Loucy (cell line): ENCODE data around the gene PACRG.

Experiments used
- H2AFZ ChIP-seq: fragments of 200-600 bp; sonication (generic); 2 replicates; pipeline ENCODE4 v1.6.0; 2016; ENCODE audit warnings: antibody characterized with exemption, mild to moderate bottlenecking, low read length, moderate library complexity
- H3F3A ChIP-seq: fragments of 200-600 bp; 2 replicates; pipeline ENCODE4 v1.6.0; 2016; ENCODE audit warnings: antibody characterized with exemption, low read depth, mild to moderate bottlenecking
- H3K27me3 ChIP-seq: fragments of 200-600 bp; sonication (generic); 2 replicates; pipeline ENCODE4 v1.6.1; 2014; ENCODE audit warnings: low read length, mild to moderate bottlenecking; ENCODE audit not compliant: insufficient read depth, poor library complexity, severe bottlenecking
- H3K36me3 ChIP-seq: fragments of 200-600 bp; sonication (generic); 2 replicates; pipeline ENCODE4 v1.6.1; 2016; ENCODE audit warnings: low read length; ENCODE audit not compliant: insufficient read depth
- H3K4me1 ChIP-seq: fragments of 200-600 bp; sonication (generic); 2 replicates; pipeline ENCODE4 v1.5.1; 2014; ENCODE audit warnings: low read length, mild to moderate bottlenecking; ENCODE audit not compliant: insufficient read depth, poor library complexity, severe bottlenecking
- H3K4me2 ChIP-seq: fragments of 200-600 bp; sonication (generic); 2 replicates; pipeline ENCODE4 v1.6.0; 2014; ENCODE audit warnings: antibody characterized with exemption, low read length, low read depth, mild to moderate bottlenecking; ENCODE audit not compliant: poor library complexity, severe bottlenecking
- H3K4me3 ChIP-seq: fragments of 200-600 bp; sonication (generic); 2 replicates; pipeline ENCODE4 v1.5.1; 2014; ENCODE audit warnings: low read length, mild to moderate bottlenecking, mixed read lengths; ENCODE audit not compliant: poor library complexity, severe bottlenecking
- H3K79me2 ChIP-seq: fragments of 200-600 bp; sonication (generic); 2 replicates; pipeline ENCODE4 v1.6.1; 2014; ENCODE audit warnings: low read length; ENCODE audit not compliant: insufficient read depth
- H3K9ac ChIP-seq: fragments of 200-600 bp; sonication (generic); 2 replicates; pipeline ENCODE4 v1.6.0; 2014; ENCODE audit warnings: mild to moderate bottlenecking, low read depth, low read length, moderate library complexity; ENCODE audit not compliant: poor library complexity, severe bottlenecking
- H3K9me2 ChIP-seq: fragments of 200-600 bp; sonication (generic); replicated peaks from 2 replicates; pipeline ENCODE4 v1.6.1; 2016; ENCODE audit warnings: low read depth, low read length, mixed read lengths
- H3K9me3 ChIP-seq: fragments of 200-600 bp; sonication (generic); 2 replicates; pipeline ENCODE4 v1.6.1; 2014; ENCODE audit warnings: mild to moderate bottlenecking, antibody characterized with exemption, low read length, low read depth; ENCODE audit not compliant: insufficient read depth
- H4K20me1 ChIP-seq: fragments of 200-600 bp; sonication (generic); 2 replicates; pipeline ENCODE4 v1.6.0; 2014; ENCODE audit warnings: antibody characterized with exemption, low read length, mild to moderate bottlenecking; ENCODE audit not compliant: insufficient read depth, poor library complexity, severe bottlenecking
- EZH2phosphoT487 ChIP-seq: fragments of 200-600 bp; IDR thresholded peaks from 2 replicates; pipeline ENCODE4 v1.6.1; 2018; ENCODE audit warnings: antibody characterized with exemption, mild to moderate bottlenecking, moderate library complexity, borderline replicate concordance
- TF ChIP-seq, protein P1 (sequence below): fragments of 200-600 bp; sonication (generic); conservative IDR thresholded peaks from 2 replicates; pipeline ENCODE4 v1.5.1; 2014; ENCODE audit warnings: mild to moderate bottlenecking, antibody characterized with exemption, low read length

PACRG gene

DNA sequence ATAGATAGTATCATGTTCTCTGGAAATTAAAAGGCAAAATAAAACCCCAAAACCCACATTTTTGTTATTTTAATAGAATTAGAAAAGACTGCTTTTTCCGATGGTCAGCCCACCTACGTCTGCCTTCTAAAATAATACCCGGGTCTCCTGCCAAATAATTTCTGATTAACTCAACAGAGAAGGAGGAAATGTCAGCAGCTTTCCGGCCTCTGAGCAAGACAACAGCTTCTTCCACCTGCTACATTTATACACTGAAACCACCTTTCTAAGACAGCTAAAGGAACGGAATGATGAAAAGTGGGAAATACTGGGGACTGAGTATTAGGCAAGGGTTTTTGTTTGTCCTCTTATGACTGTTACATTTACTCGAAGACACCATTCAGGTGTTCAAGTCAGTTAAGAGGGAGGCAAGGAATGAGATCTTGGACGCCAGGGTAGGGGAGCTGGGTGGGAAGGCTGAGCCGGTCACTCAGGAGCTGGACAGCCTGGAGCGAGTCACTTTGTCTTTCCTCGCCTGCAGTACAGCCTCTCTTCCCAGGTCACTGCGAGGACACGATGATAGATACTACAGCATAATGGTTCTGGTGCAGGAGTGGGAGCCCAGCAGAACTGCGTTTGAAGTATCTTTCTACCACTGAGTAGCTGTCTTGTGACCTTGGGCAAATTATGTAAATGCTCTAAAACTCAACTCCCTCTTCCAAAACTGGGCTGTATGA is 590.5 kb downstream of the PACRG start:
- Histone ChIP-seq H3K79me2 (no peaks in the 10 kb centered on the region), H3K9me3 (no peaks in the 10 kb centered on the region; the same call in 1 of the 2 replicates), H3F3A (no peaks in the 10 kb centered on the region), H3K36me3 (no peaks in the 10 kb centered on the region), H2AFZ (no peak overlapping the region), H3K9me2 (no peaks in the 10 kb centered on the region), H3K4me1 (no peaks in the 10 kb centered on the region), H3K4me3 (no peak overlapping the region), H3K27me3 (no peaks in the 10 kb centered on the region), H4K20me1 (no peaks in the 10 kb centered on the region), H3K9ac (no peak overlapping the region), H3K4me2 (no peak overlapping the region)
- TF ChIP-seq, protein P1, sequence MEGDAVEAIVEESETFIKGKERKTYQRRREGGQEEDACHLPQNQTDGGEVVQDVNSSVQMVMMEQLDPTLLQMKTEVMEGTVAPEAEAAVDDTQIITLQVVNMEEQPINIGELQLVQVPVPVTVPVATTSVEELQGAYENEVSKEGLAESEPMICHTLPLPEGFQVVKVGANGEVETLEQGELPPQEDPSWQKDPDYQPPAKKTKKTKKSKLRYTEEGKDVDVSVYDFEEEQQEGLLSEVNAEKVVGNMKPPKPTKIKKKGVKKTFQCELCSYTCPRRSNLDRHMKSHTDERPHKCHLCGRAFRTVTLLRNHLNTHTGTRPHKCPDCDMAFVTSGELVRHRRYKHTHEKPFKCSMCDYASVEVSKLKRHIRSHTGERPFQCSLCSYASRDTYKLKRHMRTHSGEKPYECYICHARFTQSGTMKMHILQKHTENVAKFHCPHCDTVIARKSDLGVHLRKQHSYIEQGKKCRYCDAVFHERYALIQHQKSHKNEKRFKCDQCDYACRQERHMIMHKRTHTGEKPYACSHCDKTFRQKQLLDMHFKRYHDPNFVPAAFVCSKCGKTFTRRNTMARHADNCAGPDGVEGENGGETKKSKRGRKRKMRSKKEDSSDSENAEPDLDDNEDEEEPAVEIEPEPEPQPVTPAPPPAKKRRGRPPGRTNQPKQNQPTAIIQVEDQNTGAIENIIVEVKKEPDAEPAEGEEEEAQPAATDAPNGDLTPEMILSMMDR, result no peak
- no peak for TF ChIP-seq EZH2phosphoT487

DNA sequence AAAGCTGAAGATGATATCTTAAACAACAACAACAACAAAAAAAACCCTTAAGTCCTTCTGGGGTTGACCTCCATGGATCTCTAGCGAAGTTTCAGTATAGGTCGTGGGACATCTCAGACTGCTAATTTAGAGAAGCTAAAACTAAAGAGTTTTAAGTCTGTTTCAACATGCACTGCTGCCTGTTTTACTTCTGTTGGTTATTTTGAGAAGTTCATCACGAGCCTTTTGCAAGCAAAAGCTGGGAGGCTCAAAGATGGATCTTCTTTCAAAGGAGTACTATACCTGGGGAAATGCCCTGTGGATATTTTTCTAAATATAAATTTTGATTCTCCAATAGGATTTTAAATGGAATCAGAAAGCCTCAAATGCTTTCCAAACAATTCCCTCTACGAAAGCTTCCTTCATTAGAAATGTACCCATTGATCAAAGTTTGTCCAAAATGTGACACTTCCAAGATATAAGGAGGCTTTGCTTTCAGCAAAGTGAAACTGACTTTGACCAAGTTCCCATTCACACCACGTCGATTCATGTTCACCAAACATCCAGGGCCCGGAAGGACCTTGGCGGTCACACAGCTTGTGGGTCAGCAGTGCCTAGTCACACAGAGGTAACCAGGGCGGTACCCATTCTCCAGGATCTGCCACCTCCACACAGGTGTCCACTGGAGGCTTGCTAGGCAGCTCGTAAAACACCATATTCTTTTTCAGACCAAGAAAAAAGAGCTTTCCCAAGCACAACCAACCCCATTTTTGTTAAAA is 592.0 kb downstream of the PACRG start:
- H3K9me2 ChIP-seq, result no peaks in the 10 kb centered on the region
- H4K20me1 ChIP-seq, result no peaks in the 10 kb centered on the region
- no peak for TF ChIP-seq EZH2phosphoT487
- TF ChIP-seq, protein P1, result no peak
- H3K79me2 ChIP-seq, result no peaks in the 10 kb centered on the region
- H2AFZ ChIP-seq, result no peak overlapping the region
- H3K9me3 ChIP-seq, result no peaks in the 10 kb centered on the region; the same call in 1 of the 2 replicates
- no peak overlapping the region for H3K4me2 ChIP-seq
- no peaks in the 10 kb centered on the region for H3K36me3 ChIP-seq
- no peaks in the 10 kb centered on the region for H3F3A ChIP-seq
- no peaks in the 10 kb centered on the region for H3K27me3 ChIP-seq
- H3K4me3 ChIP-seq, result no peak overlapping the region
- H3K4me1 ChIP-seq, result no peaks in the 10 kb centered on the region
- no peak overlapping the region for H3K9ac ChIP-seq

DNA sequence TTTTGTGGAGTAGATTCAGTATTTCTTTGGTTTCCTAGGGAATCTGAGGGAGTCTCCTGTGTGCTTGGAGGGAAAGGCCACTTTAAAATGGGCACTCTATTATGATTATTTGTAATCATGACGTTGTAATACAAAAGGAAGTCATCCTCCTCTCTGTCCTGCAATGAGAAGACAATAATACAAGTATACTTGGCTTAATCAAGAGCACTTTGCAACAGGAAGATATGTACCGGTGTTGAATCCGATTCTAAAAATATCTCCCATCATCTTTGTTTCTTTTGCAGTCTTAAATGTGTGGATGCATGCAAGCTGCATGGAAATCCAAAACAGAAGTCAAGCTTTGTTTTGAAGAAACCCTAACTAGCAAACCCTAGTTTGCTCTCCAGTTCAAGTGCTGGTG is 592.6 kb downstream of the PACRG start:
- Histone ChIP-seq H2AFZ (no peak overlapping the region), H4K20me1 (no peaks in the 10 kb centered on the region), H3K27me3 (no peaks in the 10 kb centered on the region), H3K9me2 (no peaks in the 10 kb centered on the region), H3F3A (no peaks in the 10 kb centered on the region), H3K4me2 (no peak overlapping the region), H3K79me2 (no peaks in the 10 kb centered on the region), H3K9me3 (no peaks in the 10 kb centered on the region; the same call in 1 of the 2 replicates), H3K4me3 (no peak overlapping the region), H3K36me3 (no peaks in the 10 kb centered on the region), H3K9ac (no peak overlapping the region), H3K4me1 (no peaks in the 10 kb centered on the region)
- TF ChIP-seq, protein P1, result no peak
- TF ChIP-seq EZH2phosphoT487, result no peak
